GM23338 (cell line): ENCODE data around the gene MAP2K1. TPM values are rescaled to one million over a fixed set of nuclear protein-coding genes. Genes with fewer than 3 reads are reported as not detected.

Experiments
- ATAC-seq: fragments of 200-7000 bp; cut with Tn5 transposase; 3 replicates; pipeline ENCODE4 v1.9.1; 2020
- DNase-seq: peaks from one replicate; pipeline ENCODE4 v3.0.0-alpha.2; 2015; ENCODE audit warnings: low spot score
- H2AFZ ChIP-seq: fragments of 200-600 bp; sonication (generic); 2 replicates; pipeline ENCODE4 v1.8.0; 2016; ENCODE audit warnings: antibody characterized with exemption, mild to moderate bottlenecking, moderate library complexity
- H3F3A ChIP-seq: fragments of 200-600 bp; sonication (generic); replicated peaks from 2 replicates; pipeline ENCODE4 v1.8.0; 2017; ENCODE audit warnings: antibody characterized with exemption, mixed run types, low read depth
- H3K27ac ChIP-seq: fragments of 200-600 bp; sonication (generic); 2 replicates; pipeline ENCODE4 v1.6.1; 2016; ENCODE audit warnings: low read depth
- H3K27me3 ChIP-seq: fragments of 200-600 bp; sonication (generic); 2 replicates; pipeline ENCODE4 v1.8.0; 2016; ENCODE audit warnings: mild to moderate bottlenecking, mixed run types, moderate library complexity; ENCODE audit not compliant: insufficient read depth
- H3K36me3 ChIP-seq: fragments of 200-600 bp; sonication (generic); 2 replicates; pipeline ENCODE4 v1.8.0; 2016; ENCODE audit warnings: mild to moderate bottlenecking; ENCODE audit not compliant: insufficient read depth
- H3K4me1 ChIP-seq: fragments of 200-600 bp; sonication (generic); 2 replicates; pipeline ENCODE4 v1.8.0; 2016; ENCODE audit warnings: mild to moderate bottlenecking, moderate library complexity; ENCODE audit not compliant: insufficient read depth
- H3K4me2 ChIP-seq: fragments of 200-600 bp; sonication (generic); 2 replicates; pipeline ENCODE4 v1.7.1; 2017; ENCODE audit warnings: mixed run types
- H3K4me3 ChIP-seq: fragments of 200-600 bp; sonication (generic); 2 replicates; pipeline ENCODE4 v1.6.1; 2016; ENCODE audit warnings: mixed run types
- H3K79me2 ChIP-seq: fragments of 200-600 bp; sonication (generic); replicated peaks from 2 replicates; pipeline ENCODE4 v1.8.0; 2017; ENCODE audit warnings: mild to moderate bottlenecking; ENCODE audit not compliant: insufficient read depth
- H3K9me2 ChIP-seq: fragments of 200-600 bp; sonication (generic); 2 replicates; pipeline ENCODE4 v1.8.0; 2017; ENCODE audit not compliant: insufficient read depth
- H4K20me1 ChIP-seq: fragments of 200-600 bp; sonication (generic); replicated peaks from 2 replicates; pipeline ENCODE4 v1.8.0; 2017; ENCODE audit warnings: mild to moderate bottlenecking; ENCODE audit not compliant: insufficient read depth
- H3K27ac Mint-ChIP-seq: 2 replicates; pipeline ENCODE4 v1.8.0; 2020; ENCODE audit warnings: inconsistent platforms, mild to moderate bottlenecking, moderate library complexity, mixed read lengths
- H3K27me3 Mint-ChIP-seq: 3 replicates; pipeline ENCODE4 v1.8.0; 2022; ENCODE audit warnings: low read depth, mild to moderate bottlenecking, moderate library complexity, mixed read lengths, inconsistent platforms; ENCODE audit not compliant: insufficient read depth, poor library complexity
- H3K36me3 Mint-ChIP-seq: 3 replicates; pipeline ENCODE4 v1.8.0; 2021; ENCODE audit warnings: low read depth, mild to moderate bottlenecking, inconsistent platforms, moderate library complexity, mixed read lengths
- H3K4me1 Mint-ChIP-seq: 3 replicates; pipeline ENCODE4 v1.8.0; 2020; ENCODE audit warnings: mild to moderate bottlenecking, inconsistent platforms, mixed read lengths
- H3K4me3 Mint-ChIP-seq: 3 replicates; pipeline ENCODE4 v1.8.0; 2021; ENCODE audit warnings: moderate library complexity, mild to moderate bottlenecking, inconsistent platforms, mixed read lengths
- H3K9me3 Mint-ChIP-seq: 3 replicates; pipeline ENCODE4 v1.8.0; 2020; ENCODE audit warnings: moderate library complexity, mild to moderate bottlenecking, inconsistent platforms, mixed read lengths
- CREB1 ChIP-seq: fragments of 250-450 bp; sonication (Bioruptor Pico); IDR thresholded peaks from 2 replicates; pipeline ENCODE4 v1.5.0; 2020; ENCODE audit warnings: low read depth, mild to moderate bottlenecking, moderate library complexity
- CTCF ChIP-seq, 2 experiments: fragments of 200-600 bp in 1 of 2; sonication (generic) in 1 of 2; conservative IDR thresholded peaks; 2 replicates each; pipeline versions ENCODE4 v1.5.1 to v1.6.1; 2016 to 2017; ENCODE audit warnings: antibody characterized with exemption in 2 of 2, low read depth in 2 of 2, mild to moderate bottlenecking in 2 of 2, moderate library complexity in 1 of 2
- EZH2 ChIP-seq: fragments of 200-600 bp; sonication (generic); IDR thresholded peaks from one replicate; pipeline ENCODE4 v1.8.0; 2017; ENCODE audit warnings: antibody characterized with exemption, mild to moderate bottlenecking, low read depth; ENCODE audit not compliant: unreplicated experiment
- EZH2phosphoT487 ChIP-seq: fragments of 200-600 bp; sonication (generic); IDR thresholded peaks from one replicate; pipeline ENCODE4 v1.8.1; 2018; ENCODE audit warnings: antibody characterized with exemption; ENCODE audit not compliant: unreplicated experiment
- STAT1 ChIP-seq: IDR thresholded peaks from one replicate; pipeline ENCODE4 v1.6.1; 2016; ENCODE audit warnings: antibody characterized with exemption; ENCODE audit not compliant: unreplicated experiment
- ZNF114 ChIP-seq: fragments of 250-450 bp; sonication (Bioruptor Pico); IDR thresholded peaks from 2 replicates; pipeline ENCODE4 v1.5.0; 2020; ENCODE audit warnings: mild to moderate bottlenecking, moderate library complexity
- ZNF331 ChIP-seq: fragments of 250-450 bp; sonication (Bioruptor Pico); IDR thresholded peaks from 2 replicates; pipeline ENCODE4 v1.5.0; 2020; ENCODE audit warnings: low read depth, mild to moderate bottlenecking, moderate library complexity
- ZNF462 ChIP-seq: fragments of 250-450 bp; sonication (Bioruptor Pico); IDR thresholded peaks from 2 replicates; pipeline ENCODE4 v1.5.0; 2020; ENCODE audit warnings: mild to moderate bottlenecking, moderate library complexity
- polyA plus RNA-seq: library from polyadenylated mRNA; unstranded; fragments of >200 nt; fragmentation: Nextera tagmentation; extraction: Ambion mirVana; gene quantifications from 2 replicates; pipeline ENCODE4 v1.2.1, GENCODE V29; 2016
- total RNA-seq: library from RNA; depleted of rRNA; stranded (reverse); fragments of >200 nt; shearing (Covaris generic); gene quantifications from 2 replicates; pipeline ENCODE4 v1.2.3, GENCODE V29; 2014
- TF ChIP-seq, protein P1 (sequence below): IDR thresholded peaks from one replicate; pipeline ENCODE4 v1.6.1; 2018; ENCODE audit warnings: antibody characterized with exemption; ENCODE audit not compliant: unreplicated experiment
- TF ChIP-seq, protein P2 (sequence below): IDR thresholded peaks from 2 replicates; pipeline ENCODE4 v1.6.1; 2016; ENCODE audit warnings: antibody characterized with exemption

Gene MAP2K1
- total and polyA plus RNA-seq, 2 experiments from 2014 or later = 42.0 to 68.5 TPM

DNA sequence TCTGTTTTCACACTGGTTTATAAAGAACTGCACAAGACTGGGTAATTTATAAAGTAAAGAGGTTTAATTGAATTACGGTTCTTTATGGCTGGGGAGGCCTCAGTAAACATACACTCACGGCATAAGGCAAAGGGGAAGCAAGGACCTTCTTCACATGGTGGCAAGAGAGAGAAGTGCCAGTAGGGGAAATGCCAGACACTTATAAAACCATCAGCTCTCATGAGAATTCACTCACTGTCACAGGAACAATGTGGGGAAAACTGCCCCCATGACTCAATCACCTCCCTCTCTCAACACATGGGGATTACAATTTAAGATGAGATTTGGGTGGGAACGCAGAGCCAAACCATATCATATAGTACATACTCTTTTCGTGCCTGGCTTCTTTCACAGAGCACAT, 42.4 kb downstream of the MAP2K1 start (continued):
- TF ChIP-seq, protein P1, sequence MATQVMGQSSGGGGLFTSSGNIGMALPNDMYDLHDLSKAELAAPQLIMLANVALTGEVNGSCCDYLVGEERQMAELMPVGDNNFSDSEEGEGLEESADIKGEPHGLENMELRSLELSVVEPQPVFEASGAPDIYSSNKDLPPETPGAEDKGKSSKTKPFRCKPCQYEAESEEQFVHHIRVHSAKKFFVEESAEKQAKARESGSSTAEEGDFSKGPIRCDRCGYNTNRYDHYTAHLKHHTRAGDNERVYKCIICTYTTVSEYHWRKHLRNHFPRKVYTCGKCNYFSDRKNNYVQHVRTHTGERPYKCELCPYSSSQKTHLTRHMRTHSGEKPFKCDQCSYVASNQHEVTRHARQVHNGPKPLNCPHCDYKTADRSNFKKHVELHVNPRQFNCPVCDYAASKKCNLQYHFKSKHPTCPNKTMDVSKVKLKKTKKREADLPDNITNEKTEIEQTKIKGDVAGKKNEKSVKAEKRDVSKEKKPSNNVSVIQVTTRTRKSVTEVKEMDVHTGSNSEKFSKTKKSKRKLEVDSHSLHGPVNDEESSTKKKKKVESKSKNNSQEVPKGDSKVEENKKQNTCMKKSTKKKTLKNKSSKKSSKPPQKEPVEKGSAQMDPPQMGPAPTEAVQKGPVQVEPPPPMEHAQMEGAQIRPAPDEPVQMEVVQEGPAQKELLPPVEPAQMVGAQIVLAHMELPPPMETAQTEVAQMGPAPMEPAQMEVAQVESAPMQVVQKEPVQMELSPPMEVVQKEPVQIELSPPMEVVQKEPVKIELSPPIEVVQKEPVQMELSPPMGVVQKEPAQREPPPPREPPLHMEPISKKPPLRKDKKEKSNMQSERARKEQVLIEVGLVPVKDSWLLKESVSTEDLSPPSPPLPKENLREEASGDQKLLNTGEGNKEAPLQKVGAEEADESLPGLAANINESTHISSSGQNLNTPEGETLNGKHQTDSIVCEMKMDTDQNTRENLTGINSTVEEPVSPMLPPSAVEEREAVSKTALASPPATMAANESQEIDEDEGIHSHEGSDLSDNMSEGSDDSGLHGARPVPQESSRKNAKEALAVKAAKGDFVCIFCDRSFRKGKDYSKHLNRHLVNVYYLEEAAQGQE = no peak

- Histone ChIP-seq H3K4me3 (no peak overlapping the region), H3K9me2 (no peaks in the 10 kb centered on the region), H3K4me1 (peaks cover 17% of the 10 kb centered on the region), H3K36me3 (no peaks in the 10 kb centered on the region), H2AFZ (no peak overlapping the region), H3K79me2 (peaks cover 95% of the 10 kb centered on the region), H3F3A (0 out of 2 replicates have a peak, but pooled peaks cover 2% of the 10 kb centered on the region), H4K20me1 (peaks cover 51% of the 10 kb centered on the region), H3K4me2 (no peak overlapping the region), H3K27ac (no peak overlapping the region), H3K27me3 (no peaks in the 10 kb centered on the region)
- H3K36me3 Mint-ChIP-seq = peaks cover under 1% of the 10 kb centered on the region; the same call in 2 of the 3 replicates
- peaks cover 54% of the 10 kb centered on the region for H3K4me1 Mint-ChIP-seq
- H3K9me3 Mint-ChIP-seq = no peaks in the 10 kb centered on the region; the same call in 2 of the 3 replicates
- peaks cover 2% of the 10 kb centered on the region for H3K27me3 Mint-ChIP-seq
- DNase-seq = no peak
- no peak overlapping the region; the same call in 1 of the 2 replicates for H3K27ac Mint-ChIP-seq
- ATAC-seq = no peak
- no peak overlapping the region for H3K4me3 Mint-ChIP-seq
- TF ChIP-seq ZNF114 (no peak), CTCF (conservative IDR thresholded peaks at IDR 0.05; ENCODE audit: low read depth in 2 of 2) (no peak), EZH2 (no peak), EZH2phosphoT487 (no peak), ZNF462 (CRISPR knock-in tag) (no peak), STAT1 (no peak), ZNF331 (CRISPR knock-in tag) (no peak), CREB1 (CRISPR knock-in tag) (no peak)
- TF ChIP-seq, protein P2, sequence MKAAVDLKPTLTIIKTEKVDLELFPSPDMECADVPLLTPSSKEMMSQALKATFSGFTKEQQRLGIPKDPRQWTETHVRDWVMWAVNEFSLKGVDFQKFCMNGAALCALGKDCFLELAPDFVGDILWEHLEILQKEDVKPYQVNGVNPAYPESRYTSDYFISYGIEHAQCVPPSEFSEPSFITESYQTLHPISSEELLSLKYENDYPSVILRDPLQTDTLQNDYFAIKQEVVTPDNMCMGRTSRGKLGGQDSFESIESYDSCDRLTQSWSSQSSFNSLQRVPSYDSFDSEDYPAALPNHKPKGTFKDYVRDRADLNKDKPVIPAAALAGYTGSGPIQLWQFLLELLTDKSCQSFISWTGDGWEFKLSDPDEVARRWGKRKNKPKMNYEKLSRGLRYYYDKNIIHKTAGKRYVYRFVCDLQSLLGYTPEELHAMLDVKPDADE = no peak
These were observed 42.8 kb downstream of the MAP2K1 start for GRCh38 chr15:66429546-66429945.
